Esophagus squamous epithelium (tissue), 5 donors: Measurements from ENCODE around the gene STAT6. TPM values are rescaled to one million over a fixed set of nuclear protein-coding genes. Genes with fewer than 3 reads are reported as not detected.
"Not testable (repeated sequence)": the region's sequence is repeated elsewhere in the genome, so short reads cannot be mapped to it uniquely, and the experiment has no call there.

Experiments used
- DNase-seq: peaks from one replicate; lab custom pipeline; 2025; lab: John Stamatoyannopoulos, UW
- H3K27ac ChIP-seq, 4 donors: fragments of 200-600 bp; sonication (generic); one replicate each; pipeline ENCODE4 v1.5.1; 2016 to 2019; ENCODE audit warnings: mild to moderate bottlenecking in 1 of 4
- H3K27me3 ChIP-seq, 4 donors: fragments of 200-600 bp; sonication (generic); 1 replicate in 3 of 4; 2 replicates in 1 of 4; pipeline versions ENCODE4 v1.5.1 to v1.6.0; 2017 to 2021; ENCODE audit warnings: antibody characterized with exemption in 1 of 4
- H3K36me3 ChIP-seq, 3 donors: fragments of 200-600 bp; sonication (generic); one replicate each; pipeline ENCODE4 v1.5.1; 2016 to 2019
- H3K4me1 ChIP-seq, 3 donors: fragments of 200-600 bp; sonication (generic); one replicate each; pipeline ENCODE4 v1.5.1; 2017 to 2019
- H3K4me3 ChIP-seq, 4 donors: fragments of 200-600 bp; sonication (generic); 1 replicate in 3 of 4; 2 replicates in 1 of 4; pipeline ENCODE4 v1.5.1; 2016 to 2019; ENCODE audit warnings: mild to moderate bottlenecking in 2 of 4, moderate library complexity in 1 of 4
- H3K9me3 ChIP-seq, 3 donors: fragments of 200-600 bp; sonication (generic); one replicate each; pipeline ENCODE4 v1.5.1; 2016 to 2019
- POLR2A ChIP-seq, 4 donors: fragments of 450-650 bp; IDR thresholded peaks; one replicate each; pipeline ENCODE4 v1.6.1; 2017; ENCODE audit warnings: antibody characterized with exemption in 4 of 4, mild to moderate bottlenecking in 4 of 4, moderate library complexity in 3 of 4
- WGBS, 2 donors: methylation state at CpG; one replicate each; pipeline ENCODE4 v1.1.5; 2018; 5-methylcytosine and 5-hydroxymethylcytosine counted together
- intact Hi-C: fragments of 100-400 bp; cut with DNase I; formaldehyde crosslinking; loops from one replicate; pipeline ENCODE4 v1.15.0; 2022
- total RNA-seq, 4 donors: library from RNA; depleted of rRNA; stranded (reverse); fragments of >200 nt; gene quantifications; one replicate each; pipeline ENCODE4 v1.1.0, GENCODE V29; 2016
- TF ChIP-seq, protein P1 (sequence below), 6 experiments: fragments of 450-650 bp in 4 of 6; fragments of 200-600 bp in 2 of 6; sonication (generic) in 2 of 6; IDR thresholded peaks; one replicate each; pipeline ENCODE4 v1.5.1; 2016 to 2019; ENCODE audit warnings: antibody characterized with exemption in 6 of 6, mild to moderate bottlenecking in 4 of 6, moderate library complexity in 4 of 6
- donor health status: DM: yes; HTN: yes; CAD: no.

STAT6 gene
- total RNA-seq, 4 donors from 2014 or later: 72.7 to 138 (median 102) TPM

GRCh38 chr12:57126561-57126960 lies 15.4 kb upstream of the STAT6 start:
- H3K4me1 ChIP-seq: peaks cover 25 to 58% (median 37%) of the 10 kb centered on the region in 3 donors
- peak overlapping the region; percentile 97 to 100 (median 98) for H3K27ac ChIP-seq
- no peak for DNase-seq
- H3K36me3 ChIP-seq: no peaks in the 10 kb centered on the region
- H3K27me3 ChIP-seq: peaks cover 0 to 13% (median 0%) of the 10 kb centered on the region in 4 donors
- 11 to 42% methylated on average over 7 of the region's 7 CpGs for WGBS, 2 donors
- intact Hi-C loops: loop anchor here (2.0 kb wide), 1 partner anchor 56 kb away; no protein-coding TSS in a partner anchor
- H3K9me3 ChIP-seq: no peaks in the 10 kb centered on the region
- TF ChIP-seq, protein P1, sequence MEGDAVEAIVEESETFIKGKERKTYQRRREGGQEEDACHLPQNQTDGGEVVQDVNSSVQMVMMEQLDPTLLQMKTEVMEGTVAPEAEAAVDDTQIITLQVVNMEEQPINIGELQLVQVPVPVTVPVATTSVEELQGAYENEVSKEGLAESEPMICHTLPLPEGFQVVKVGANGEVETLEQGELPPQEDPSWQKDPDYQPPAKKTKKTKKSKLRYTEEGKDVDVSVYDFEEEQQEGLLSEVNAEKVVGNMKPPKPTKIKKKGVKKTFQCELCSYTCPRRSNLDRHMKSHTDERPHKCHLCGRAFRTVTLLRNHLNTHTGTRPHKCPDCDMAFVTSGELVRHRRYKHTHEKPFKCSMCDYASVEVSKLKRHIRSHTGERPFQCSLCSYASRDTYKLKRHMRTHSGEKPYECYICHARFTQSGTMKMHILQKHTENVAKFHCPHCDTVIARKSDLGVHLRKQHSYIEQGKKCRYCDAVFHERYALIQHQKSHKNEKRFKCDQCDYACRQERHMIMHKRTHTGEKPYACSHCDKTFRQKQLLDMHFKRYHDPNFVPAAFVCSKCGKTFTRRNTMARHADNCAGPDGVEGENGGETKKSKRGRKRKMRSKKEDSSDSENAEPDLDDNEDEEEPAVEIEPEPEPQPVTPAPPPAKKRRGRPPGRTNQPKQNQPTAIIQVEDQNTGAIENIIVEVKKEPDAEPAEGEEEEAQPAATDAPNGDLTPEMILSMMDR (IDR thresholded peaks at IDR 0.05): no peak
- TF ChIP-seq POLR2A (IDR thresholded peaks at IDR 0.05): no peak
- H3K4me3 ChIP-seq: peak overlapping the region in 2 of 4 donors; percentile 75 to 78

GRCh38 chr12:57126061-57126460 lies 14.9 kb upstream of the STAT6 start:
- no peak overlapping the region for H3K4me3 ChIP-seq

DNA sequence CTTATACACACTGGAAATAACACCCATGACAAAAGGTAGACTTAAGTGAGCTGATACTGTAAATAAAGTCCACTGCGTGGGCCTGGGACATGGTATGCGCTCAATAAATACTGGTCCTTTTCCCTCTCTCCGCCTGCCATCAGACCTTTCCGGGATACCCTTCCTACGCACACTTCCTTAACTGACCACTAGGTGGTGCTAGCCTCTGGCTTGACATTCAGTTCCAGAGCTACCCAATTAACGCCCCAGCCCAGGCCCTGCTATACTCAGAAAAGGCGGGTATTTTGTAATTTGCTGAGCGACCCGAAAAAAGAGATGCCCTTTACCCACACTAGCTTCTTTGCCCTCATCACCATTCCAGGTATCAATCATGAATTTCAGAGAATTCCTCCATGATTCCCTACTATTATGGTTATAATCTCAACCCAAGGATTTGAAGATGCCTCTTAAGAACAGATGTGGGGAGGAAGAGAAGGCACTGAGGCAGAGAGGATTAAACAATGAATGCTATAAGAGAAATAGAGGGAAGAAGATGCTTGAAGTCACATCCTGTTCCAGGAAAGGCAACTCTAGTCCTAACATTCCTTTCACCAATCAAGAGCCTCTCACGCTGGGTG lies 13.2 kb upstream of the STAT6 start:
- Histone ChIP-seq H3K9me3 (no peaks in the 10 kb centered on the region), H3K27ac (no peak overlapping the region), H3K4me3 (no peak overlapping the region), H3K36me3 (no peaks in the 10 kb centered on the region), H3K27me3 (peaks cover 0 to 10% (median 0%) of the 10 kb centered on the region in 4 donors), H3K4me1 (peaks cover 8 to 36% (median 19%) of the 10 kb centered on the region in 3 donors)
- no peak for TF ChIP-seq POLR2A (IDR thresholded peaks at IDR 0.05)
- TF ChIP-seq, protein P1 (IDR thresholded peaks at IDR 0.05): peak; percentile 94 to 98 (median 96)
- no peak for DNase-seq
- WGBS, 2 donors: 13 to 16% methylated on average over 10 of the region's 10 CpGs
- intact Hi-C loops: no loop called here

More at GRCh38 chr12:57126061-57126460, 14.9 kb upstream of the STAT6 start:
- peaks cover 20 to 53% (median 32%) of the 10 kb centered on the region in 3 donors for H3K4me1 ChIP-seq
- TF ChIP-seq, protein P1 (IDR thresholded peaks at IDR 0.05): no peak
- H3K27me3 ChIP-seq: peaks cover 0 to 13% (median 0%) of the 10 kb centered on the region in 4 donors
- H3K9me3 ChIP-seq: no peaks in the 10 kb centered on the region
- DNase-seq: no peak
- peak overlapping the region in 3 of 4 donors; percentile 98 to 100 (median 98) for H3K27ac ChIP-seq
- no peaks in the 10 kb centered on the region for H3K36me3 ChIP-seq
- intact Hi-C loops: loop anchor here (2.0 kb wide), 1 partner anchor 57 kb away; no protein-coding TSS in a partner anchor
- WGBS, 2 donors: 94% methylated on average over 11 of the region's 11 CpGs

DNA sequence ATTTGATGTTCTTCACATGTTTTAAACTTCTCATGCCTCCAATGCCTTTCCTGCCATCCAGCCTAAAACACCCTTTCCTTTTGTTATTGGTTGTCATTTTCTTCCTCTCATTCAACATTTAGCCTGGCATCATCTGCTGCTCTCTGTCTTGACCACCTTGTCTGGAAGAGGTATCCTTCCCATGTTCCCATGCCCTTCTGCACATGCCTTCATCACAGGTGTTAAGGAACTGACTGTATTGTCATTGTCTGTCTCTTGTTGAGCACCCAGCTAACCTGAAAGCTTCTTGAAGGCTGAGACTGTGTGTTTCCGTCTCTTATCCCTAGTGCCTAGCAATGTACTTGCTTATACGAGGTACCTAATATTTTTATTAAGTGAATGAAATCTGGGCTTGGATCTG lies 12.7 kb upstream of the STAT6 start:
- intact Hi-C loops: no loop called here
- TF ChIP-seq POLR2A (IDR thresholded peaks at IDR 0.05): no peak
- TF ChIP-seq, protein P1 (IDR thresholded peaks at IDR 0.05): no peak
- Histone ChIP-seq H3K36me3 (no peaks in the 10 kb centered on the region), H3K9me3 (no peaks in the 10 kb centered on the region), H3K4me3 (no peak overlapping the region), H3K27me3 (peaks cover 0 to 5% (median 0%) of the 10 kb centered on the region in 4 donors), H3K4me1 (peaks cover 8 to 31% (median 18%) of the 10 kb centered on the region in 3 donors), H3K27ac (no peak overlapping the region)
- DNase-seq: no peak
- 28 to 34% methylated on average over 2 of the region's 2 CpGs for WGBS, 2 donors

DNA sequence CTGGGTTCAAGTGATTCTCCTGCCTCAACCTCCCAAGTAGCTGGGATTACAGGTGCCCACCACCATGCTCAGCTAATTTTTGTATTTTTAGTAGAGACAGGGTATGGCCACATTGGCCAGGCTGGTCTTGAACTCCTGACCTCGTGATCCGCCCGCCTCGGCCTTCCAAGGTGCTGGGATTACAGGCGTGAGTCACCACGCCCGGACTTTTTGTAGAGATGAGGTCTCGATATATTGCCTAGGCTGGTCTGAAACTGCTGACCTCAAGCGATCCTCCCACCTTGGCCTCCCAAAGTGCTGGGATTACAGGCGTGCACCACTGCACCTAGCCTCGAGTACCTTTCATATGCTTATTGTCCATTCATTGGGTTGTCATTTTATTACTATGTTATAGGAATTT lies 9.6 kb upstream of the STAT6 start:
- WGBS, 2 donors: 78 to 81% methylated on average over 11 of the region's 11 CpGs
- H3K9me3 ChIP-seq, H3K4me1 ChIP-seq, DNase-seq, intact Hi-C loops, H3K27me3 ChIP-seq, H3K4me3 ChIP-seq, H3K36me3 ChIP-seq, H3K27ac ChIP-seq: not testable (repeated sequence)
